Measurements from ENCODE around the gene OR2A14.
"Not testable (repeated sequence)": the region's sequence is repeated elsewhere in the genome, so short reads cannot be mapped to it uniquely, and the experiment has no call there.

The OR2A14 gene

GRCh38 chr7:144118341-144118740, 4.6 kb upstream of the OR2A14 start:
- no peak for DNase-seq (ENCODE audit: extremely low read depth, low read depth)
- no peak overlapping the region for H3K4me3 ChIP-seq (replicated peaks; ENCODE audit: low read depth, low read length)
- TF ChIP-seq, protein P1, sequence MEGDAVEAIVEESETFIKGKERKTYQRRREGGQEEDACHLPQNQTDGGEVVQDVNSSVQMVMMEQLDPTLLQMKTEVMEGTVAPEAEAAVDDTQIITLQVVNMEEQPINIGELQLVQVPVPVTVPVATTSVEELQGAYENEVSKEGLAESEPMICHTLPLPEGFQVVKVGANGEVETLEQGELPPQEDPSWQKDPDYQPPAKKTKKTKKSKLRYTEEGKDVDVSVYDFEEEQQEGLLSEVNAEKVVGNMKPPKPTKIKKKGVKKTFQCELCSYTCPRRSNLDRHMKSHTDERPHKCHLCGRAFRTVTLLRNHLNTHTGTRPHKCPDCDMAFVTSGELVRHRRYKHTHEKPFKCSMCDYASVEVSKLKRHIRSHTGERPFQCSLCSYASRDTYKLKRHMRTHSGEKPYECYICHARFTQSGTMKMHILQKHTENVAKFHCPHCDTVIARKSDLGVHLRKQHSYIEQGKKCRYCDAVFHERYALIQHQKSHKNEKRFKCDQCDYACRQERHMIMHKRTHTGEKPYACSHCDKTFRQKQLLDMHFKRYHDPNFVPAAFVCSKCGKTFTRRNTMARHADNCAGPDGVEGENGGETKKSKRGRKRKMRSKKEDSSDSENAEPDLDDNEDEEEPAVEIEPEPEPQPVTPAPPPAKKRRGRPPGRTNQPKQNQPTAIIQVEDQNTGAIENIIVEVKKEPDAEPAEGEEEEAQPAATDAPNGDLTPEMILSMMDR (IDR thresholded peaks at IDR 0.05; ENCODE audit: low read depth, low read length, missing control alignments): no peak

GRCh38 chr7:144127714-144128334, 4.8 kb downstream of the OR2A14 start:
- DNase-seq (ENCODE audit: extremely low read depth, low read depth): peak; percentile 54
- TF ChIP-seq, protein P1 (IDR thresholded peaks at IDR 0.05; ENCODE audit: low read depth, low read length, missing control alignments): peak; percentile 90
- H3K4me3 ChIP-seq (replicated peaks; ENCODE audit: low read depth, low read length): no peak overlapping the region

- DNase-seq (ENCODE audit: extremely low read depth, low read depth); H3K4me3 ChIP-seq (replicated peaks; ENCODE audit: low read depth, low read length): not testable (repeated sequence)
These were observed 6.6 kb downstream of the OR2A14 start for GRCh38 chr7:144129601-144130000.

DNA sequence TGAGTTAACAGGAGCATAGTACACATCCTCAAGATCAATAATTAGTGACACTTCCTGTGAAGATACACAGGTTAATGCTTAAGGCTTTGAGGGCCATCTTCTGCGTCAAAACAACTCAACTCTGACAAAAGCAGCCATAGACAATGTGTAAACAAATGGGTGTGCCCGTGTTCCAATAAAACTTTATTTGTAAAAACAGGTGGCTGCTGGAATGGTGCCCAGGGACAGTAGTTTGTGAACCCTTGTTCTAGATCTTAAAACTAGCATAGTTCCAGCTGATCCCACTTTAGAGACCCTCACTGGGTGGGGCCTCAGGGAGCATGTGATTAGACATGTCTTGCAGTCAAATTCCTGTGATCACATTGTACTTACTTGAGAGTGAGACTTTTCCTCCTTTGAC, 7.8 kb downstream of the OR2A14 start:
- no peak overlapping the region for H3K4me3 ChIP-seq (replicated peaks; ENCODE audit: low read depth, low read length)
- TF ChIP-seq, protein P1 (IDR thresholded peaks at IDR 0.05; ENCODE audit: low read depth, low read length, missing control alignments): no peak
- DNase-seq (ENCODE audit: extremely low read depth, low read depth): no peak

- DNase-seq (ENCODE audit: extremely low read depth, low read depth): no peak
- TF ChIP-seq, protein P1 (IDR thresholded peaks at IDR 0.05; ENCODE audit: low read depth, low read length, missing control alignments): no peak
- H3K4me3 ChIP-seq (replicated peaks; ENCODE audit: low read depth, low read length): no peak overlapping the region
These were observed 9.3 kb downstream of the OR2A14 start for GRCh38 chr7:144132262-144132661.

DNA sequence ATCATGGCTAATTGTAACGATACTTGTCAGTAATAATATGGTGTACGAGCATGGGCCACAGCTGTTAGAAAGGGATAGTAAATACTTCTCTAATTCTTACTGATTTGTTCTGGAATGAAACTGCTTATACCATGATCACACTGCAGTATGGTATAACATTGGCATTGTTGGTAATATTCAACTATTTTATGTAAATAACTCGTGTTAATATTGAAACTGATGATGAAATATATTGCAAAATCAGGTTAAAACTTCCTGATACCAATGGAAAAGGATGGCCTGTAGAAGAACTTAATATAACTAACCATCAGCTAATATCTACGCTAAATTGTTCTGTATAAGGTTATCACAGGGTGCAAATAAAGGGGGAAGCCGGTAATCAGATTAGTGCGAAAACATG, 10.3 kb downstream of the OR2A14 start:
- TF ChIP-seq, protein P1 (IDR thresholded peaks at IDR 0.05; ENCODE audit: low read depth, low read length, missing control alignments): no peak
- no peak for DNase-seq (ENCODE audit: extremely low read depth, low read depth)
- H3K4me3 ChIP-seq (replicated peaks; ENCODE audit: low read depth, low read length): no peak overlapping the region

GRCh38 chr7:144134116-144134515, 11.1 kb downstream of the OR2A14 start:
- TF ChIP-seq, protein P1 (IDR thresholded peaks at IDR 0.05; ENCODE audit: low read depth, low read length, missing control alignments): no peak
- no peak overlapping the region for H3K4me3 ChIP-seq (replicated peaks; ENCODE audit: low read depth, low read length)
- no peak for DNase-seq (ENCODE audit: extremely low read depth, low read depth)

Data from HFF-Myc (cell line).